Naive thymus-derived CD4-positive, alpha-beta T cell (primary cell): ENCODE data around the gene CNKSR2. TPM values are rescaled to one million over a fixed set of nuclear protein-coding genes. Genes with fewer than 3 reads are reported as not detected.

ENCODE experiments used
- ATAC-seq: fragments of 150-1000 bp; cut with Tn5 transposase; 2 replicates; pipeline ENCODE4 v1.10.0; 2021; ENCODE audit warnings: mild to moderate bottlenecking, moderate library complexity
- CTCF ChIA-PET: fragments of 350-600 bp; sonication (Branson Sonifier 250); formaldehyde crosslinking; loops from one replicate; lab custom pipeline; 2021; ENCODE audit warnings: antibody characterized with exemption; lab: Charles Lee
- POLR2A ChIA-PET: fragments of 350-600 bp; sonication (Branson Sonifier 250); formaldehyde crosslinking; loops from one replicate; lab custom pipeline; 2021; ENCODE audit warnings: antibody characterized with exemption, inconsistent platforms; lab: Charles Lee
- DNase-seq, 9 donors: peaks; one replicate each; pipeline versions ENCODE4 v3.0.0 to v3.0.0-alpha.2; 2020 to 2022; ENCODE audit warnings: mixed read lengths in 1 of 9
- H3K27ac ChIP-seq: one replicate; pipeline ENCODE4 v1.7.0; 2013; ENCODE audit warnings: mild to moderate bottlenecking, low read depth, low read length, moderate library complexity
- H3K27me3 ChIP-seq, 2 donors: one replicate each; pipeline ENCODE4 v1.7.0; 2013; ENCODE audit warnings: low read length in 2 of 2, mild to moderate bottlenecking in 2 of 2, moderate library complexity in 2 of 2; ENCODE audit not compliant: control insufficient read depth in 2 of 2, insufficient read depth in 2 of 2
- H3K36me3 ChIP-seq, 3 experiments: 1 replicate in 2 of 3; 2 replicates in 1 of 3; pipeline ENCODE4 v1.7.0; 2013; ENCODE audit warnings: low read length in 3 of 3, mild to moderate bottlenecking in 3 of 3, moderate library complexity in 1 of 3; ENCODE audit not compliant: insufficient read depth in 3 of 3, control insufficient read depth in 2 of 3
- H3K4me1 ChIP-seq, 2 donors: one replicate each; pipeline ENCODE4 v1.7.0; 2013; ENCODE audit warnings: low read length in 2 of 2, mild to moderate bottlenecking in 2 of 2, moderate library complexity in 1 of 2; ENCODE audit not compliant: control insufficient read depth in 2 of 2, insufficient read depth in 2 of 2
- H3K4me3 ChIP-seq: 2 replicates; pipeline ENCODE4 v1.7.0; 2013; ENCODE audit warnings: mild to moderate bottlenecking, low read length
- H3K9me3 ChIP-seq, 3 experiments: 1 replicate in 2 of 3; 2 replicates in 1 of 3; pipeline ENCODE4 v1.7.0; 2013; ENCODE audit warnings: low read length in 3 of 3; ENCODE audit not compliant: control insufficient read depth in 2 of 3
- H3K27ac Mint-ChIP-seq, 9 donors: one replicate each; pipeline ENCODE4 v1.8.0; 2020 to 2022; ENCODE audit warnings: mixed read lengths in 9 of 9, mild to moderate bottlenecking in 8 of 9, moderate library complexity in 5 of 9, inconsistent platforms in 2 of 9
- H3K27me3 Mint-ChIP-seq, 5 donors: one replicate each; pipeline ENCODE4 v1.8.0; 2021 to 2022; ENCODE audit warnings: mixed read lengths in 5 of 5, mild to moderate bottlenecking in 1 of 5
- H3K36me3 Mint-ChIP-seq, 5 donors: one replicate each; pipeline ENCODE4 v1.8.0; 2020 to 2022; ENCODE audit warnings: mixed read lengths in 5 of 5, mild to moderate bottlenecking in 3 of 5, inconsistent platforms in 1 of 5
- H3K4me1 Mint-ChIP-seq, 7 donors: one replicate each; pipeline ENCODE4 v1.8.0; 2020 to 2022; ENCODE audit warnings: mixed read lengths in 7 of 7, mild to moderate bottlenecking in 3 of 7, inconsistent platforms in 1 of 7
- H3K4me3 Mint-ChIP-seq, 10 donors: one replicate each; pipeline ENCODE4 v1.8.0; 2020 to 2022; ENCODE audit warnings: mild to moderate bottlenecking in 10 of 10, mixed read lengths in 10 of 10, moderate library complexity in 6 of 10, inconsistent platforms in 2 of 10
- H3K9me3 Mint-ChIP-seq, 11 donors: one replicate each; pipeline ENCODE4 v1.8.0; 2020 to 2022; ENCODE audit warnings: mixed read lengths in 11 of 11, mild to moderate bottlenecking in 4 of 11, inconsistent platforms in 1 of 11, moderate library complexity in 1 of 11
- intact Hi-C, 2 donors: fragments of 100-400 bp; cut with micrococcal nuclease; formaldehyde crosslinking; loops; one replicate each; pipeline ENCODE4 v1.15.1; 2023
- polyA plus RNA-seq, 2 donors: library from polyadenylated mRNA; unstranded; fragments of 300-500 nt; fragmentation: Illumina TruSeq; gene quantifications; one replicate each; pipeline ENCODE4 v1.2.3, GENCODE V29; 2021
- total RNA-seq, 6 experiments: library from RNA in 5 of 6; stranded (reverse) in 5 of 6; gene quantifications; 1 replicate in 5 of 6; 2 replicates in 1 of 6; pipeline ENCODE4 v1.2.3 and lab custom pipeline; 2021 to 2026

Gene CNKSR2
- total and polyA plus RNA-seq, 7 experiments from 2014 or later = 6.3 to 25.3 (median 14.3) TPM

GRCh38 chrX:21412029-21412428 lies 37.8 kb downstream of the CNKSR2 start:
- Mint-ChIP-seq H3K27ac (no peak overlapping the region), H3K9me3 (peaks cover 0 to 18% (median 9%) of the 10 kb centered on the region in 11 donors), H3K4me1 (peaks cover 2 to 27% (median 18%) of the 10 kb centered on the region in 7 donors), H3K4me3 (no peak overlapping the region), H3K36me3 (peaks cover 3 to 37% (median 22%) of the 10 kb centered on the region in 5 donors), H3K27me3 (no peaks in the 10 kb centered on the region)
- H3K4me1 ChIP-seq = no peaks in the 10 kb centered on the region
- no peaks in the 10 kb centered on the region for H3K36me3 ChIP-seq
- CTCF ChIA-PET = no interaction called here
- no peak overlapping the region for H3K27ac ChIP-seq
- POLR2A ChIA-PET = no interaction called here
- H3K27me3 ChIP-seq = no peaks in the 10 kb centered on the region
- intact Hi-C loops = no loop called here
- no peak overlapping the region for H3K4me3 ChIP-seq
- DNase-seq (no peak), ATAC-seq (no peak)
- no peaks in the 10 kb centered on the region for H3K9me3 ChIP-seq

GRCh38 chrX:21412883-21413282 lies 38.7 kb downstream of the CNKSR2 start:
- Histone ChIP-seq H3K27ac (no peak overlapping the region), H3K4me3 (no peak overlapping the region), H3K9me3 (no peaks in the 10 kb centered on the region), H3K4me1 (no peaks in the 10 kb centered on the region), H3K36me3 (no peaks in the 10 kb centered on the region), H3K27me3 (no peaks in the 10 kb centered on the region)
- DNase-seq (no peak), ATAC-seq (no peak)
- Mint-ChIP-seq H3K27ac (no peak overlapping the region), H3K9me3 (peaks cover 0 to 27% (median 10%) of the 10 kb centered on the region in 11 donors), H3K4me3 (no peak overlapping the region), H3K4me1 (peaks cover 2 to 20% (median 12%) of the 10 kb centered on the region in 7 donors), H3K36me3 (peaks cover 3 to 43% (median 27%) of the 10 kb centered on the region in 5 donors), H3K27me3 (no peaks in the 10 kb centered on the region)
- intact Hi-C loops = no loop called here
- ChIA-PET CTCF (no interaction called here), POLR2A (no interaction called here)

- ATAC-seq (no peak), DNase-seq (no peak)
- Histone ChIP-seq H3K4me3 (no peak overlapping the region), H3K4me1 (no peaks in the 10 kb centered on the region), H3K36me3 (no peaks in the 10 kb centered on the region), H3K27me3 (no peaks in the 10 kb centered on the region), H3K9me3 (no peaks in the 10 kb centered on the region), H3K27ac (no peak overlapping the region)
- peaks cover 5 to 17% (median 7%) of the 10 kb centered on the region in 5 donors for H3K36me3 Mint-ChIP-seq
- no peaks in the 10 kb centered on the region for H3K27me3 Mint-ChIP-seq
- H3K4me3 Mint-ChIP-seq = no peak overlapping the region
- intact Hi-C loops = no loop called here
- CTCF ChIA-PET = no interaction called here
- H3K27ac Mint-ChIP-seq = peak overlapping the region in 1 of 9 donors; percentile 25
- POLR2A ChIA-PET = interaction anchor here (0.6 kb wide), 1 partner anchor 31 kb away, joined by 3 read pairs; no protein-coding TSS in a partner anchor
- peaks cover 0 to 2% (median 0%) of the 10 kb centered on the region in 11 donors for H3K9me3 Mint-ChIP-seq
- H3K4me1 Mint-ChIP-seq = peaks cover 3 to 37% (median 17%) of the 10 kb centered on the region in 7 donors
These were observed 52.9 kb downstream of the CNKSR2 start for GRCh38 chrX:21427086-21427485.

GRCh38 chrX:21437036-21437435 lies 62.8 kb downstream of the CNKSR2 start:
- peak overlapping the region in 6 of 9 donors; percentile 8 to 77 (median 50) for H3K27ac Mint-ChIP-seq
- no peaks in the 10 kb centered on the region for H3K9me3 Mint-ChIP-seq
- Histone ChIP-seq H3K36me3 (no peaks in the 10 kb centered on the region), H3K27me3 (no peaks in the 10 kb centered on the region), H3K4me1 (peaks cover 2 to 14% of the 10 kb centered on the region in 2 donors), H3K9me3 (no peaks in the 10 kb centered on the region), H3K27ac (no peak overlapping the region), H3K4me3 (no peak overlapping the region)
- peaks cover 2 to 52% (median 34%) of the 10 kb centered on the region in 7 donors for H3K4me1 Mint-ChIP-seq
- H3K27me3 Mint-ChIP-seq = no peaks in the 10 kb centered on the region
- POLR2A ChIA-PET = interaction anchor here (0.7 kb wide), 1 partner anchor 46 kb away, joined by 3 read pairs; no protein-coding TSS in a partner anchor
- CTCF ChIA-PET = interaction anchor here (0.6 kb wide), 1 partner anchor 141 kb away, joined by 5 read pairs; no protein-coding TSS in a partner anchor
- no peak overlapping the region for H3K4me3 Mint-ChIP-seq
- DNase-seq (no peak), ATAC-seq (no peak)
- intact Hi-C loops = loop anchor here in 1 of 2 donors (5.0 kb wide), 2 partner anchors 35 to 45 kb away; no protein-coding TSS in a partner anchor
- H3K36me3 Mint-ChIP-seq = no peaks in the 10 kb centered on the region

GRCh38 chrX:21438792-21439191 lies 64.6 kb downstream of the CNKSR2 start:
- peaks cover 2 to 14% of the 10 kb centered on the region in 2 donors for H3K4me1 ChIP-seq
- ChIA-PET CTCF (no interaction called here), POLR2A (interaction anchor here (1.3 to 1.4 kb wide), 2 partner anchors 41 to 64 kb away, joined by 4 to 7 read pairs; partner anchors contain the start of gene CNKSR2)
- peaks cover 0 to 2% (median 0%) of the 10 kb centered on the region in 5 donors for H3K36me3 Mint-ChIP-seq
- intact Hi-C loops = loop anchor here (1.0 to 5.0 kb wide), 4 partner anchors 36 to 64 kb away; partner anchors contain the start of gene CNKSR2 (in 2 of the 2)
- no peaks in the 10 kb centered on the region for H3K9me3 ChIP-seq
- no peak overlapping the region for H3K4me3 ChIP-seq
- peak overlapping the region; percentile 50 for H3K27ac ChIP-seq
- no peaks in the 10 kb centered on the region for H3K9me3 Mint-ChIP-seq
- H3K4me3 Mint-ChIP-seq = peak overlapping the region; percentile 20 to 89 (median 82)
- H3K4me1 Mint-ChIP-seq = peaks cover 4 to 61% (median 43%) of the 10 kb centered on the region in 7 donors
- H3K36me3 ChIP-seq = no peaks in the 10 kb centered on the region
- DNase-seq = peak in 7 of 9 donors; percentile 7 to 58 (median 47)
- no peaks in the 10 kb centered on the region for H3K27me3 ChIP-seq
- H3K27ac Mint-ChIP-seq = peak overlapping the region; percentile 86 to 96 (median 92)
- H3K27me3 Mint-ChIP-seq = no peaks in the 10 kb centered on the region
- ATAC-seq = peak; percentile 86

GRCh38 chrX:21440911-21441310 lies 66.7 kb downstream of the CNKSR2 start:
- H3K27ac ChIP-seq = peak overlapping the region; percentile 55
- DNase-seq = no peak
- H3K9me3 ChIP-seq = no peaks in the 10 kb centered on the region
- peaks cover 4 to 55% (median 43%) of the 10 kb centered on the region in 7 donors for H3K4me1 Mint-ChIP-seq
- H3K4me1 ChIP-seq = peaks cover 2 to 14% of the 10 kb centered on the region in 2 donors
- no peak for ATAC-seq
- H3K4me3 ChIP-seq = no peak overlapping the region
- no peaks in the 10 kb centered on the region for H3K27me3 Mint-ChIP-seq
- no peaks in the 10 kb centered on the region for H3K36me3 ChIP-seq
- ChIA-PET POLR2A (no interaction called here), CTCF (no interaction called here)
- H3K27me3 ChIP-seq = no peaks in the 10 kb centered on the region
- H3K27ac Mint-ChIP-seq = peak overlapping the region in 8 of 9 donors; percentile 65 to 95 (median 86)
- H3K4me3 Mint-ChIP-seq = no peak overlapping the region
- no peaks in the 10 kb centered on the region for H3K9me3 Mint-ChIP-seq
- intact Hi-C loops = no loop called here
- peaks cover 0 to 3% (median 2%) of the 10 kb centered on the region in 5 donors for H3K36me3 Mint-ChIP-seq
